Prostate gland (tissue), 2 donors: ENCODE measurements around the gene SPNS2.

Experiments
- POLR2AphosphoS5 ChIP-seq: sonication (generic); formaldehyde crosslinking; IDR thresholded peaks from one replicate; pipeline ENCODE4 v1.6.1; 2017; ENCODE audit warnings: antibody characterized with exemption
- TF ChIP-seq, protein P1 (sequence below), 4 experiments: fragments of 200-600 bp in 2 of 4; fragments of 450-650 bp in 2 of 4; sonication (generic) in 2 of 4; IDR thresholded peaks; 1 replicate in 3 of 4; 2 replicates in 1 of 4; pipeline ENCODE4 v1.5.1; 2016 to 2019; ENCODE audit warnings: antibody characterized with exemption in 4 of 4, mild to moderate bottlenecking in 2 of 4, moderate library complexity in 2 of 4

DNA sequence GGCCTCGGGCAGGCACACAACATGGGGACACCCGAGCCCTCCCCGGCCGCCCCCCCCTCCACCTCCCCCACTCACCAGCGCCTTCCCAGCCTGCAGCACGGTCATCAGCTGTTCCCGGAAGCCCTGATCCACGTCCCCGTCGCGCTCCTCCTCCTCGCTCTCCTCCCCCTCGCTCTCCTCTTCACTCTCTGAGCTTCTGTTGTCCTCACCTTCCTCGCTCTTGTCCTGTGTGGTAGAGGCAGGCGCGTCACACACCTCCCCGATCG is 46.2 kb downstream of the SPNS2 start:
- TF ChIP-seq, protein P1, sequence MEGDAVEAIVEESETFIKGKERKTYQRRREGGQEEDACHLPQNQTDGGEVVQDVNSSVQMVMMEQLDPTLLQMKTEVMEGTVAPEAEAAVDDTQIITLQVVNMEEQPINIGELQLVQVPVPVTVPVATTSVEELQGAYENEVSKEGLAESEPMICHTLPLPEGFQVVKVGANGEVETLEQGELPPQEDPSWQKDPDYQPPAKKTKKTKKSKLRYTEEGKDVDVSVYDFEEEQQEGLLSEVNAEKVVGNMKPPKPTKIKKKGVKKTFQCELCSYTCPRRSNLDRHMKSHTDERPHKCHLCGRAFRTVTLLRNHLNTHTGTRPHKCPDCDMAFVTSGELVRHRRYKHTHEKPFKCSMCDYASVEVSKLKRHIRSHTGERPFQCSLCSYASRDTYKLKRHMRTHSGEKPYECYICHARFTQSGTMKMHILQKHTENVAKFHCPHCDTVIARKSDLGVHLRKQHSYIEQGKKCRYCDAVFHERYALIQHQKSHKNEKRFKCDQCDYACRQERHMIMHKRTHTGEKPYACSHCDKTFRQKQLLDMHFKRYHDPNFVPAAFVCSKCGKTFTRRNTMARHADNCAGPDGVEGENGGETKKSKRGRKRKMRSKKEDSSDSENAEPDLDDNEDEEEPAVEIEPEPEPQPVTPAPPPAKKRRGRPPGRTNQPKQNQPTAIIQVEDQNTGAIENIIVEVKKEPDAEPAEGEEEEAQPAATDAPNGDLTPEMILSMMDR (IDR thresholded peaks at IDR 0.05): no peak
- no peak for TF ChIP-seq POLR2AphosphoS5
